HepG2 (cell line): Measurements from ENCODE around the gene PLB1. TPM values are rescaled to one million over a fixed set of nuclear protein-coding genes. Genes with fewer than 3 reads are reported as not detected.
A peak's percentile ranks its signal among the peaks of the same experiment; 100 is the strongest.

ENCODE experiments used
- ATAC-seq: fragments of 200-7000 bp; cut with Tn5 transposase; 3 replicates; pipeline ENCODE4 v1.9.1; 2020; ENCODE audit warnings: mild to moderate bottlenecking, moderate library complexity
- BruUV-seq: library from RNA; stranded (reverse); fragments of 400-500 nt; replicated peaks from 2 replicates; lab custom pipeline; 2021; lab: Mats Ljungman, UMichigan
- CTCF ChIA-PET: fragments of 300-600 bp; formaldehyde crosslinking; extraction: SDS; loops from one replicate; lab custom pipeline; 2021; ENCODE audit warnings: low total read pairs, inconsistent platforms, low intra/inter-chr PET ratio; lab: Yijun Ruan, JAX
- POLR2A ChIA-PET: fragments of 350-600 bp; sonication (Branson Sonifier 250); formaldehyde crosslinking; loops from one replicate; lab custom pipeline; 2020; ENCODE audit warnings: antibody characterized with exemption, inconsistent platforms; lab: Yijun Ruan, JAX
- DNase-seq: peaks from one replicate; pipeline ENCODE4 v3.0.0-alpha.2; 2015; ENCODE audit warnings: low spot score
- FAIRE-seq: peaks from 3 replicates; lab custom pipeline; 2011; peaks lifted over from hg19 to GRCh38; lab: Jason Lieb, UNC
- H2AFZ ChIP-seq: one replicate; pipeline ENCODE4 v1.6.1; 2011; ENCODE audit warnings: low read length, inconsistent platforms
- H3K27ac ChIP-seq: fragments of 300-600 bp; 3 replicates; pipeline ENCODE4 v1.8.0; 2011; ENCODE audit warnings: mixed run types, mild to moderate bottlenecking, mixed read lengths, low read length, inconsistent platforms; ENCODE audit not compliant: insufficient read depth; ENCODE audit errors: extremely low read length
- H3K27me3 ChIP-seq, 2 experiments: fragments of 200-600 bp in 1 of 2; 2 replicates in 1 of 2; 3 replicates in 1 of 2; pipeline versions ENCODE4 v1.6.0 to v1.8.0; 2011; ENCODE audit warnings: low read length in 2 of 2, mild to moderate bottlenecking in 2 of 2, moderate library complexity in 2 of 2, inconsistent platforms in 1 of 2; ENCODE audit not compliant: insufficient read depth in 2 of 2, control insufficient read depth in 1 of 2
- H3K36me3 ChIP-seq, 2 experiments: fragments of 200-600 bp in 1 of 2; replicated peaks in 1 of 2; 2 replicates in 1 of 2; 3 replicates in 1 of 2; pipeline versions ENCODE4 v1.5.1 to v1.8.0; 2011; ENCODE audit warnings: low read length in 2 of 2, inconsistent platforms in 1 of 2; ENCODE audit not compliant: insufficient read depth in 2 of 2, control insufficient read depth in 1 of 2
- H3K4me1 ChIP-seq: 2 replicates; pipeline ENCODE4 v1.5.1; 2012; ENCODE audit warnings: low read length, inconsistent platforms; ENCODE audit not compliant: insufficient read depth
- H3K4me2 ChIP-seq: 2 replicates; pipeline ENCODE4 v1.6.0; 2011; ENCODE audit warnings: low read depth, low read length, inconsistent platforms
- H3K4me3 ChIP-seq, 3 experiments: fragments of 200-600 bp in 1 of 3; sonication (generic), shearing (Covaris generic) in 1 of 3; replicated peaks in 1 of 3; 2 replicates each; pipeline ENCODE4 v1.5.1; 2011 to 2016; ENCODE audit warnings: low read length in 3 of 3, inconsistent platforms in 2 of 3, low read depth in 2 of 3, mild to moderate bottlenecking in 2 of 3, control low read depth in 1 of 3, mixed read lengths in 1 of 3; ENCODE audit not compliant: insufficient read depth in 1 of 3
- H3K79me2 ChIP-seq: one replicate; pipeline ENCODE4 v1.6.1; 2011; ENCODE audit warnings: low read length, inconsistent platforms; ENCODE audit not compliant: insufficient read depth
- H3K9ac ChIP-seq: 2 replicates; pipeline ENCODE4 v1.6.0; 2011; ENCODE audit warnings: mild to moderate bottlenecking, low read depth, low read length, inconsistent platforms; ENCODE audit not compliant: insufficient read depth
- H3K9me3 ChIP-seq: 2 replicates; pipeline ENCODE4 v1.5.1; 2012; ENCODE audit warnings: mild to moderate bottlenecking, low read length
- H4K20me1 ChIP-seq: 2 replicates; pipeline ENCODE4 v1.6.0; 2011; ENCODE audit warnings: inconsistent platforms, mild to moderate bottlenecking, low read length, moderate library complexity; ENCODE audit not compliant: insufficient read depth
- ISL2 ChIP-seq: sonication (generic); formaldehyde crosslinking; IDR thresholded peaks from 2 replicates; pipeline ENCODE4 v1.5.0; 2020; ENCODE audit warnings: missing genetic modification reagents
- KDM3A ChIP-seq: IDR thresholded peaks from 2 replicates; pipeline ENCODE4 v1.6.1; 2018; ENCODE audit warnings: low read depth, missing compliant biosample characterization
- MED8 ChIP-seq: sonication (generic); formaldehyde crosslinking; IDR thresholded peaks from 2 replicates; pipeline ENCODE4 v1.8.1; 2023; ENCODE audit warnings: mild to moderate bottlenecking, missing genetic modification reagents; ENCODE audit not compliant: insufficient replicate concordance
- MYNN ChIP-seq: sonication (generic); formaldehyde crosslinking; IDR thresholded peaks from 2 replicates; pipeline ENCODE4 v1.4.0; 2020; ENCODE audit warnings: mild to moderate bottlenecking, low read depth, missing genetic modification reagents
- RARA ChIP-seq: IDR thresholded peaks from 2 replicates; pipeline ENCODE4 v1.6.1; 2016; ENCODE audit warnings: missing genetic modification reagents, missing compliant biosample characterization
- SETDB1 ChIP-seq: sonication (generic); formaldehyde crosslinking; IDR thresholded peaks from 2 replicates; pipeline ENCODE4 v1.5.1; 2020; ENCODE audit warnings: missing genetic modification reagents, mild to moderate bottlenecking, borderline replicate concordance
- SMARCC2 ChIP-seq: fragments of 450-650 bp; IDR thresholded peaks from 2 replicates; pipeline ENCODE4 v1.6.1; 2017; ENCODE audit warnings: antibody characterized with exemption, mild to moderate bottlenecking
- SP1 ChIP-seq, 2 experiments: fragments of 450-650 bp in 1 of 2; sonication (generic) in 1 of 2; formaldehyde crosslinking in 1 of 2; IDR thresholded peaks; 2 replicates each; pipeline versions ENCODE4 v1.4.0 to v1.6.1; 2016 to 2020; ENCODE audit warnings: missing genetic modification reagents in 1 of 2
- STAG1 ChIP-seq: sonication (generic); formaldehyde crosslinking; IDR thresholded peaks from 2 replicates; pipeline ENCODE4 v1.4.0; 2020; ENCODE audit warnings: missing genetic modification reagents
- TSC22D2 ChIP-seq: sonication (generic); formaldehyde crosslinking; IDR thresholded peaks from 2 replicates; pipeline ENCODE4 v1.5.1; 2020; ENCODE audit warnings: missing genetic modification reagents, mild to moderate bottlenecking, borderline replicate concordance
- ZNF367 ChIP-seq: sonication (generic); formaldehyde crosslinking; IDR thresholded peaks from 2 replicates; pipeline ENCODE4 v1.4.0; 2020; ENCODE audit warnings: missing genetic modification reagents, borderline replicate concordance
- WGBS: methylation state at CpG from one replicate; pipeline ENCODE4 v1.1.6; 2017; ENCODE audit warnings: low lambda C conversion rate; 5-methylcytosine and 5-hydroxymethylcytosine counted together
- in situ Hi-C: cut with HindIII; loops from 2 replicates; pipeline ENCODE4 v1.10.0; 2017; ENCODE audit warnings: low pct_unique_long_range_greater_than_20kb; ENCODE audit not compliant: extremely low pct_ligation_motif_present
- intact Hi-C: fragments of 100-400 bp; cut with micrococcal nuclease; formaldehyde crosslinking; loops from one replicate; pipeline ENCODE4 v1.10.0; 2022; ENCODE audit not compliant: unreplicated experiment
- polyA plus RNA-seq, 8 experiments: library from polyadenylated mRNA; depleted of rRNA in 3 of 8; stranded (reverse) in 7 of 8; unstranded in 1 of 8; fragments of >200 nt; fragmentation: Illumina TruSeq in 4 of 8; extraction: Trizol in 4 of 8; gene quantifications; 2 replicates each; pipeline versions ENCODE4 v1.2.1 to v1.2.3, GENCODE V29; 2011 to 2016; ENCODE audit warnings: low read depth in 4 of 8, missing spikeins in 1 of 8, mixed read lengths in 1 of 8; ENCODE audit not compliant: insufficient read depth in 1 of 8
- total RNA-seq, 5 experiments: library from RNA; depleted of rRNA; stranded (reverse); fragments of >200 nt; fragmentation: Illumina TruSeq; extraction: Trizol; gene quantifications; 2 replicates each; pipeline ENCODE4 v1.2.3, GENCODE V29; 2016; ENCODE audit warnings: low read depth in 1 of 5
- TF ChIP-seq, protein P1 (sequence below): sonication (generic); formaldehyde crosslinking; IDR thresholded peaks from 2 replicates; pipeline ENCODE4 v1.8.0; 2022; ENCODE audit warnings: missing genetic modification reagents, mild to moderate bottlenecking, inconsistent platforms, borderline replicate concordance
- TF ChIP-seq, protein P2 (sequence below): sonication (generic); formaldehyde crosslinking; IDR thresholded peaks from 2 replicates; pipeline ENCODE4 v1.4.0; 2020; ENCODE audit warnings: mild to moderate bottlenecking, low read depth, missing genetic modification reagents
- TF ChIP-seq, protein P3 (sequence below): sonication (generic); formaldehyde crosslinking; IDR thresholded peaks from 2 replicates; pipeline ENCODE4 v1.4.0; 2020; ENCODE audit warnings: missing genetic modification reagents
- TF ChIP-seq, protein P4 (sequence below): sonication (generic); formaldehyde crosslinking; IDR thresholded peaks from 2 replicates; pipeline ENCODE4 v1.8.1; 2022; ENCODE audit warnings: mild to moderate bottlenecking, missing genetic modification reagents
- TF ChIP-seq, protein P5 (sequence below), 2 experiments: fragments of 450-650 bp in 1 of 2; sonication (generic) in 1 of 2; formaldehyde crosslinking; IDR thresholded peaks; 2 replicates each; pipeline versions ENCODE4 v1.5.0 to v1.8.0; 2020 to 2022; ENCODE audit warnings: mild to moderate bottlenecking in 1 of 2, missing genetic modification reagents in 1 of 2

PLB1 gene
- total and polyA plus RNA-seq, 2 of the 13 experiments (the other 11 are each of a cell fraction or from before 2014, with no cell fraction given): 0.20 to 1.8 TPM

DNA sequence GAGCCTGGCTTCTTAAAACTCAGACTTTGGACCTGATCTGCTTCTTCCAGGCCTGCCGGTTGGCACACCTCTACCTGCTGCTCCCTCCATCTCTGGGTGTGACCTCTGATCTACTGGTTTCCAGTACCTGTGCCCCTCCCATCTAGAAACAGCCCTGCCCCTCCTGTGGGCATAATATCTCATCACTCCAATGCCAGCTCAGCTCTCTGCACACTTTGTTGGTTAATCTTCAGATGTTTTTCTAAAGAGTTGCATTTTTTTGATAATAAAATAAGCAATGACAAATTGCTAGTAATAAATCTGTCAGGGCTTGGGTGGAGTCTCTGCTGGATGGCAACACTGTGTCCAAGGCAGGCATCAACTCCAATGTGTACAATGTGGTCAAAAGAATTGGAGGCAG lies 166.2 kb downstream of the PLB1 start (continued):
- TF ChIP-seq, protein P1, sequence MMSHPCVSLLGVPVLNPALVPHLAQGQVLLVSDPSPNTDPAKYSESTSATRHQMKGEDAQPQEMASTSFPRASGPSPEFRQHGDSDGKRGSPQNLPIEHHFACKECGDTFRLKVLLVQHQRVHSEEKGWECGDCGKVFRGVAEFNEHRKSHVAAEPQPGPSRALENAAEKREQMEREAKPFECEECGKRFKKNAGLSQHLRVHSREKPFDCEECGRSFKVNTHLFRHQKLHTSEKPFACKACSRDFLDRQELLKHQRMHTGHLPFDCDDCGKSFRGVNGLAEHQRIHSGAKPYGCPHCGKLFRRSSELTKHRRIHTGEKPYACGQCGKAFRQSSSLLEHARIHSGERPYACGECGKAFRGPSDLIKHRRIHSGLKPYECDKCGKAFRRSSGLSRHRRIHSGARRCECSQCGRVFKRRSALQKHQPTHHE: no peak
- no peak for TF ChIP-seq TSC22D2 (CRISPR knock-in tag)
- TF ChIP-seq SMARCC2: no peak
- TF ChIP-seq, protein P2, sequence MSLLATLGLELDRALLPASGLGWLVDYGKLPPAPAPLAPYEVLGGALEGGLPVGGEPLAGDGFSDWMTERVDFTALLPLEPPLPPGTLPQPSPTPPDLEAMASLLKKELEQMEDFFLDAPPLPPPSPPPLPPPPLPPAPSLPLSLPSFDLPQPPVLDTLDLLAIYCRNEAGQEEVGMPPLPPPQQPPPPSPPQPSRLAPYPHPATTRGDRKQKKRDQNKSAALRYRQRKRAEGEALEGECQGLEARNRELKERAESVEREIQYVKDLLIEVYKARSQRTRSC (CRISPR knock-in tag): no peak
- TF ChIP-seq STAG1: no peak
- TF ChIP-seq, protein P3, sequence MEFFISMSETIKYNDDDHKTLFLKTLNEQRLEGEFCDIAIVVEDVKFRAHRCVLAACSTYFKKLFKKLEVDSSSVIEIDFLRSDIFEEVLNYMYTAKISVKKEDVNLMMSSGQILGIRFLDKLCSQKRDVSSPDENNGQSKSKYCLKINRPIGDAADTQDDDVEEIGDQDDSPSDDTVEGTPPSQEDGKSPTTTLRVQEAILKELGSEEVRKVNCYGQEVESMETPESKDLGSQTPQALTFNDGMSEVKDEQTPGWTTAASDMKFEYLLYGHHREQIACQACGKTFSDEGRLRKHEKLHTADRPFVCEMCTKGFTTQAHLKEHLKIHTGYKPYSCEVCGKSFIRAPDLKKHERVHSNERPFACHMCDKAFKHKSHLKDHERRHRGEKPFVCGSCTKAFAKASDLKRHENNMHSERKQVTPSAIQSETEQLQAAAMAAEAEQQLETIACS (CRISPR knock-in tag): no peak

DNA sequence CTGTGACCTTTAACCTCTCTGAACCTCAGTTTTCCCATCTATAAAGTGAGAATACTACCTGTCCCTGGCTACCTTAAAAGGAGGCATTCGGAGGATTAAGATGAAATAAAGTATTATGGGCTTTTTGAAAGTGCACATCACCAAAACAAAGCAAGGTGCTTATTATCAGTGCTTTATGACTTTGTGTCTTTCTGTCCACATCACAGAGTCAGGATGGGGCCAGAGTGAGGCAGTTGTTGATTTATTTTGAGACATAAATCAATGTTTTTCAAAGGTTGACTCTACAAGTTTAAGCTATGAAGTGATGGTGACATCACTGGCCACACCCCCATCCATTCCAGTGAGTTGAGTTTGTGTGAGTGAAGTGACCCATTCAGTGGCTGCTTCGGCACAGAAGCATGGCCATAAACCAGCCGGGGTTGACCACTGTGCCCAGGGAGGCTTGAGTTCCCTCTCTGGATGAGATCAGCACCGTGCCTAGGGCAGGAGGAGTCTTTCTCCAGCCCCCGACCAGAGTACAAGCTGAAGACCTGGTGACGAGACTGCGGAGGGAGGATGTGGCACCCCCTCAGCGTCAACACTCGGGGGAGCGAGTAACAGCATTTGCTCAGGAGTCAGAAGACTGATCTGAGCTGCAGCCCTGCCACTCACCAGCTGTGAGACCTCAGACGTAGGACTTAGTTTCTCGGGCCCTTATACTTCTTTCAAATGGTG lies 166.8 kb downstream of the PLB1 start:
- ChIA-PET CTCF (no interaction called here), POLR2A (no interaction called here)
- WGBS: 34% methylated on average over 11 of the region's 12 CpGs
- no peaks in the 10 kb centered on the region for H4K20me1 ChIP-seq
- intact Hi-C loops: no loop called here
- DNase-seq: no peak
- no peaks in the 10 kb centered on the region for H3K9me3 ChIP-seq
- no peak for ATAC-seq
- FAIRE-seq: no peak
- H3K4me1 ChIP-seq: peaks cover 33% of the 10 kb centered on the region
- H3K79me2 ChIP-seq: no peaks in the 10 kb centered on the region
- in situ Hi-C loops: no loop called here
- 0 out of 6 replicates have a peak overlapping the region, but pooled peaks of 1 of the 3 experiments have one; percentile 2 for H3K4me3 ChIP-seq
- H2AFZ ChIP-seq: no peak overlapping the region
- no TSS peak for BruUV-seq
- no peak overlapping the region for H3K9ac ChIP-seq
- H3K27me3 ChIP-seq: peaks cover 1 to 4% of the 10 kb centered on the region in 2 experiments; a peak in 1 of 5 replicates
- no peaks in the 10 kb centered on the region for H3K36me3 ChIP-seq
- H3K27ac ChIP-seq: no peak overlapping the region
- H3K4me2 ChIP-seq: peak overlapping the region; percentile 33; the same call in 1 of the 2 replicates
- TF ChIP-seq RARA (CRISPR knock-in tag): no peak
- TF ChIP-seq, protein P4, sequence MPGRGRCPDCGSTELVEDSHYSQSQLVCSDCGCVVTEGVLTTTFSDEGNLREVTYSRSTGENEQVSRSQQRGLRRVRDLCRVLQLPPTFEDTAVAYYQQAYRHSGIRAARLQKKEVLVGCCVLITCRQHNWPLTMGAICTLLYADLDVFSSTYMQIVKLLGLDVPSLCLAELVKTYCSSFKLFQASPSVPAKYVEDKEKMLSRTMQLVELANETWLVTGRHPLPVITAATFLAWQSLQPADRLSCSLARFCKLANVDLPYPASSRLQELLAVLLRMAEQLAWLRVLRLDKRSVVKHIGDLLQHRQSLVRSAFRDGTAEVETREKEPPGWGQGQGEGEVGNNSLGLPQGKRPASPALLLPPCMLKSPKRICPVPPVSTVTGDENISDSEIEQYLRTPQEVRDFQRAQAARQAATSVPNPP (CRISPR knock-in tag): no peak
- no peak for TF ChIP-seq MYNN (CRISPR knock-in tag)
- TF ChIP-seq, protein P5, sequence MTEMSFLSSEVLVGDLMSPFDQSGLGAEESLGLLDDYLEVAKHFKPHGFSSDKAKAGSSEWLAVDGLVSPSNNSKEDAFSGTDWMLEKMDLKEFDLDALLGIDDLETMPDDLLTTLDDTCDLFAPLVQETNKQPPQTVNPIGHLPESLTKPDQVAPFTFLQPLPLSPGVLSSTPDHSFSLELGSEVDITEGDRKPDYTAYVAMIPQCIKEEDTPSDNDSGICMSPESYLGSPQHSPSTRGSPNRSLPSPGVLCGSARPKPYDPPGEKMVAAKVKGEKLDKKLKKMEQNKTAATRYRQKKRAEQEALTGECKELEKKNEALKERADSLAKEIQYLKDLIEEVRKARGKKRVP (CRISPR knock-in tag; IDR thresholded peaks at IDR 0.05): no peak
- no peak for TF ChIP-seq SP1 (IDR thresholded peaks at IDR 0.05)
- TF ChIP-seq SP1 (CRISPR knock-in tag; IDR thresholded peaks at IDR 0.05): no peak
- TF ChIP-seq KDM3A (CRISPR knock-in tag): no peak
- TF ChIP-seq ISL2 (CRISPR knock-in tag): no peak
- no peak for TF ChIP-seq SETDB1 (CRISPR knock-in tag)
- TF ChIP-seq MED8: no peak
- TF ChIP-seq ZNF367 (CRISPR knock-in tag): no peak
